ENCODE results near the gene MYL12B. TPM values are rescaled to one million over a fixed set of nuclear protein-coding genes. Genes with fewer than 3 reads are reported as not detected.

Gene MYL12B
- total RNA-seq, 1 experiment from 2014 or later, result 166 TPM

GRCh38 chr18:3304832-3305231, 42.9 kb downstream of the MYL12B start:
- no peaks in the 10 kb centered on the region for H3K27me3 ChIP-seq (ENCODE audit: insufficient read depth, low read length)
- Mint-ChIP-seq H3K27me3 (ENCODE audit: low read depth) (no peaks in the 10 kb centered on the region), H3K36me3 (ENCODE audit: insufficient read depth in 1 of 3, low read depth in 3 of 3) (peaks cover 0 to 4% (median 0%) of the 10 kb centered on the region in 3 experiments; a peak in 2 of 7 replicates), H3K4me1 (peaks cover 13% of the 10 kb centered on the region in 2 experiments), H3K4me3 (no peak overlapping the region), H3K27ac (no peak overlapping the region), H3K9me3 (no peaks in the 10 kb centered on the region; a peak in 1 of 5 replicates)
- H3K23ac ChIP-seq (ENCODE audit: insufficient read length, low read depth, low read length), result no peak overlapping the region
- H3K23me2 ChIP-seq (ENCODE audit: insufficient read length, low read depth, low read length, poor library complexity, severe bottlenecking), result no peaks in the 10 kb centered on the region
- H4K91ac ChIP-seq (ENCODE audit: insufficient read length, low read depth, low read length), result no peak overlapping the region
- H2AFZ ChIP-seq (ENCODE audit: low read length), result no peak overlapping the region
- WGBS (ENCODE audit: extremely low coverage, insufficient read length, low lambda C conversion rate), result no CpG with 5 or more reads among the region's 1 CpG
- no peak overlapping the region for H2BK120ac ChIP-seq (ENCODE audit: low read depth, low read length, poor library complexity, severe bottlenecking)
- no peak overlapping the region for H3K14ac ChIP-seq (ENCODE audit: insufficient read depth, low read length)
- H3K56ac ChIP-seq (ENCODE audit: insufficient read length, low read depth, low read length), result no peak overlapping the region
- H4K8ac ChIP-seq (replicated peaks; ENCODE audit: insufficient read length, low read depth, low read length), result no peak overlapping the region
- H4K20me1 ChIP-seq (ENCODE audit: control insufficient read depth, insufficient read depth, insufficient read length), result no peaks in the 10 kb centered on the region
- H3K18ac ChIP-seq (ENCODE audit: insufficient read length, low read depth, low read length), result no peak overlapping the region
- H2BK5ac ChIP-seq (ENCODE audit: insufficient read length, low read length), result no peak overlapping the region
- no peaks in the 10 kb centered on the region for H3K79me2 ChIP-seq (ENCODE audit: insufficient read depth, low read length)
- H3K4me2 ChIP-seq (ENCODE audit: insufficient read depth, insufficient read length, low read length), result no peak overlapping the region
- DNase-seq, result no peak
- no peak overlapping the region for H3K4ac ChIP-seq (ENCODE audit: low read depth, low read length)
- H2BK20ac ChIP-seq (ENCODE audit: low read depth, low read length, poor library complexity, severe bottlenecking), result no peak overlapping the region
- peaks cover 6% of the 10 kb centered on the region; the same call in 1 of the 2 replicates for H3K4me1 ChIP-seq (ENCODE audit: insufficient read depth, low read length)
- H3K79me1 ChIP-seq (ENCODE audit: insufficient read depth, low read depth, low read length, poor library complexity, severe bottlenecking), result no peaks in the 10 kb centered on the region
- H2AK5ac ChIP-seq (ENCODE audit: insufficient read length, low read length), result no peak overlapping the region
- H3K9ac ChIP-seq (ENCODE audit: extremely low read depth, insufficient read length, low read length), result no peak overlapping the region
- no peak for TF ChIP-seq CTCF (conservative IDR thresholded peaks at IDR 0.05)
- no peak overlapping the region for H3T11ph ChIP-seq (ENCODE audit: low read length)
- no peak overlapping the region for H3K27ac ChIP-seq (ENCODE audit: insufficient read length, low read depth, low read length)
- no peak overlapping the region for H4K5ac ChIP-seq (ENCODE audit: insufficient read length, low read depth, low read length)
- H3K9me3 ChIP-seq (ENCODE audit: control insufficient read depth, low read depth, low read length), result no peaks in the 10 kb centered on the region
- no peak overlapping the region for H2BK15ac ChIP-seq (ENCODE audit: low read depth, low read length)
- no peak overlapping the region for H2BK12ac ChIP-seq (ENCODE audit: insufficient read length, low read depth, low read length)

All from H9 (cell line).